Left hindlimb (tissue), 1 donor: ENCODE results near the gene LAP3.
"Not testable (repeated sequence)": the region's sequence is repeated elsewhere in the genome, so short reads cannot be mapped to it uniquely, and the experiment has no call there.

ENCODE experiments used
- DNase-seq: peaks from one replicate; pipeline ENCODE4 v3.0.0-alpha.2; 2018

Gene LAP3

DNA sequence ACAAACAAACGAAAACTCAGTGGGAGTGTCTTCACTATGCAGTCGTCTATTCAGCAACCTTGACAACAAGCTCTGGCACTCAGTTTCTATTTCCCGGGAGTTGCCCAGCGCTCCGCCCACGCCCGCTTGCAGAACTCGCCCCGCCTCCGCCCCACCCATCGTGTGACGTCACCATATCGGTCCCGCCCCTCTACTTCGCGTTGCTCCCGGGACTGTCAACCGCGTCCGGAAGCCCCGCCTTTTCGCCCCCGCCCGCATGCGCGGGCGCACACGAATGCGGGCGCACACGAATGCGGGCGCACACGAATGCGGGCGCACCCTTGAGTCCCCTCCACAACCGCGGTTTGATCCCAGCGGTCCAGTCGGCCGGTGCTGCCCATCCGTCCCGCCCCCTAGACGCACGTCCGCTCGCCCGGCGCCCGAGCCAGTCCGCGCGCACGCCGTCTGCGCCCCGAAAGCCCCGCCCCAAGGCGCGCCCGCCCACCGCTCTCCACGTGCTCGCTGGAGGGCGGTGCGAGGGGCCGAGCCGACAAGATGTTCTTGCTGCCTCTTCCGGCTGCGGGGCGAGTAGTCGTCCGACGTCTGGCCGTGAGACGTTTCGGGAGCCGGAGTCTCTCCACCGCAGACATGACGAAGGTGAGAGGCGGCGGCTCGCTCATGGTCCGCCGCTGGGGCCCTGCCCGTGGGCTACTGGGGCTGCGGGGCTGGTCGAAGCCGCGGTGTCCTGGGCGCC, at the start of gene LAP3:
Gene LAP3 (plus strand): TSS at position 267 of the 733 bp plus-strand sequence. CDS start 268 bp downstream, at position 535.
- peak; percentile 98 for DNase-seq

GRCh38 chr4:17528551-17529165, 48.3 kb upstream of the LAP3 start:
- DNase-seq, result no peak

DNA sequence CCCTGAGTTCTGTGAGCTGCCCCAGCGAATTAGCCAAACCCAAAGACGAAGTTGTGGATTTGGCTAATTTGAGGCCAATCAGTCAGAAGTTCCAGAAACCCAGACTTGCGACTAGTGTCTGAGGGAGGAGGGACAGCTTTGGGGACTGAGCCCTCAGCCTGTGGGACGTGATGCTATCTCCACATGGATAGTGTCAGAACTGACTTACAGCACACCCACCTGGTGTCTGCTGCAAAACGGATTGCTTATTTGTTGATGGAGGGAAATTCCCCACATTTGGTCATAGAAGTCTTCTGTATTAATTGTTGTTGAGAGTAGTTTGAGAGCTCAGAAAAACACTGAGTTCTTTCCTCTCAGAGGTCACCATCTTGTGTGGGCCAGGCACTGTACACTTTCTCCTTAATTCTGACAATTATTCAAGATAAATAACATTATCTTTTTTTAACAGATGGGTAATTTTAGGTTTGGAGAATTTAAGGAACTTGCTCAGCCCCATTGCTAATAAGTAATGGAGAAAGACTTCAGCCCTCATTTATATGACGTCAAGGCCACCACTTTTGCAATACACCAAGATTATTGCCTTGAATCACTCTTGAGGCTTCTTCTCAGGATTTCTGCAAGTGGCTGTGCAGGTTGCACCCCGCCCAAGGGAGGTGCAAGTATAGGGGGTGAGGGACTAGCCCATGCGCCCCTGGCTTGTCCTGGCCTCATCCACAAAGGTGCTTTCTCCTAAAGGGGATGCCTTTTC, 45.3 kb upstream of the LAP3 start:
- DNase-seq, result no peak

DNA sequence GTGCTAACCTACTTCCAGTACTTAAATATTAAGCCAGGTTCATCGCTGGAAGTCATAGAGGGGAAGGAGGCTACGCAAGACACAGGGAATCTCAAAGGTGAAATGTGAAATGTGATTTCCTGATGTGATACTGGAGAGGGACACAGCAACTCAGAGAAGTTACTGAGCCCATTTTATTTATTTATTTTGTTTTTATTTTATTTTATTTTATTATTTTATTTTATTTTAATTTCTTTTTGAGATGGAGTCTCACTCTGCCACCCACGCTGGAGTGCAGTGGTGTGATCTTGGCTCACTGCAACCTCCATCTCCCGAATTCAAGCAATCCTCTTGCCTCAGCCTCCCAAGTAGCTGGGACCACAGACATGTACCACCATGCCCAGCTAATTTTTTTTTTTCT, 42.3 kb upstream of the LAP3 start:
- DNase-seq, result no peak

GRCh38 chr4:17535242-17535641, 41.8 kb upstream of the LAP3 start:
- no peak for DNase-seq

DNA sequence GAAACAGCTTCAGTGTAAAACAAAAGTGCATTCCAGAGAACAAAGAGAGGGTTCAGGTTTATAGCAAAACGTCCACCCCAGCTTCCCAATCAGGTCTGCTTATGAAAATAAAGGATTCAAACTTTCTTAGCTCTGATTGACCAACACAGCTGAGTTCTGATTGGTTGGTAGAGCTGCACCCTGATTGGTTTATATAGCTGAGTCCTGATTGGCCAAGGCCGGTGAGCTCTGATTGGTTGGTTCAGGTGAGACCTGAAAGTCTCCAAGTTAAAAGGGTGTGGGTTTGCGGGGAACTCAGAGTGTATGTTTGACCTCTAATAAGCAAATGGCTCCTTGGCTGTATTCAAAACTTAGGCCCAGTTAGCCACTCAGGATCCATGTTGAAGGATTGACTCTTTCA, 41.1 kb upstream of the LAP3 start:
- DNase-seq, result no peak

- not testable (repeated sequence) for DNase-seq
Measured at GRCh38 chr4:17537060-17537459, 39.9 kb upstream of the LAP3 start.

GRCh38 chr4:17544205-17544604, 32.8 kb upstream of the LAP3 start:
- no peak for DNase-seq

DNA sequence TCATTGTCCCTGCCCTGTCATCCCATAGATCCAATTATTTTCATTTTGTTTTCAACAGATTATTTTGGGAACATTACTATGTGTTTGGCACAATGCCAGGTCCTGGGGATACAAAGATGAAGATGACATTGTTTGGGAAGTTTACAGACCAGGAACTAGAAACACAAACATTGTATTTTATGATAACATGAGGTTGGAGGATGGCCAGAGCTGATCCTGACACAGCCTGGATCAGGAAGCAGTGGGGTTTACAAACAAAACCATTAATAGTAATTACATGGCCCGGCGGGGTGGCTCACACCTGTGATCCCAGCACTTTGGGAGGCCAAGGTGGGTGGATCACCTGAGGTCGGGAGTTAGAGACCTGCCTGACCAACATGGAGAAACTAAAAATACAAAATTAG, 32.2 kb upstream of the LAP3 start:
- no peak for DNase-seq

DNA sequence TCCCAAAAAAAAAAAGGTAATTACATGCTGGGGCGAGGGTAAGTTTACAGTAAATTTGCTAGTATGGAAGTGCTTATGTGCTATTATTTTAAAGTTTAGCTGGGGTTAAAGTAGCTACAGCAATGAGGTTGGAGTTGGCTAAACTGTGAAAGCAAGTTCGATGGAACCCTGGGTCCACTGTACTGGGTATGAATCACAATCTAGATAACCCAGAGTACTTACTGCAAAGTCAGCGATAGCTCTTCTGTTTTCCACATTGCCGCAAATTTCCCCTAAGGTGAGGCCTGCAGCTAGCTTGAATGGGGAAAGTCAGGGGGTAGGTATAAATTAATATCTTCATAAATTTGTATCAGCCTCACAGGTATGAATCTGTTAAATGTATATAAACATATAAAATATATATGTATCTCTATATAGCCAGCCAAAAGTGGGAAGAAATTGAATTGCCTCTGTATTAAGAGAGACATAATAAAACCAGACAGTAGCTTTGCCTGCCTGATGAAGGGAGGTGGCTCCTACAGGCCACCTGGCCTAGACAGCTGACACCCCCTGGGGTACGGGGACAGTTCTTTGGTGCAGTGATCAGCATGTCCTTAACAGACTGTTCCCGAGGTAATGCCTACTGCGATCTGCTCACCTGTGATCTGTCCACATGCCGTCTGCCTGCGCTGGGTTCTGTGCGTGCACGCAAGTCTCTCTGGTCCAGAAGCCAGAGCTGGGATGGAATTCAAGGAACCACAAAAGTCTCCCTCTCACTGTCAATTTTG, 31.4 kb upstream of the LAP3 start:
- no peak for DNase-seq

- no peak for DNase-seq
Measured at GRCh38 chr4:17546222-17546621, 30.8 kb upstream of the LAP3 start.

- no peak for DNase-seq
Measured at GRCh38 chr4:17546678-17547077, 30.3 kb upstream of the LAP3 start.

- DNase-seq, result no peak
Measured at GRCh38 chr4:17550549-17550948, 26.4 kb upstream of the LAP3 start.

- DNase-seq, result no peak
Measured at GRCh38 chr4:17552427-17552826, 24.6 kb upstream of the LAP3 start.

DNA sequence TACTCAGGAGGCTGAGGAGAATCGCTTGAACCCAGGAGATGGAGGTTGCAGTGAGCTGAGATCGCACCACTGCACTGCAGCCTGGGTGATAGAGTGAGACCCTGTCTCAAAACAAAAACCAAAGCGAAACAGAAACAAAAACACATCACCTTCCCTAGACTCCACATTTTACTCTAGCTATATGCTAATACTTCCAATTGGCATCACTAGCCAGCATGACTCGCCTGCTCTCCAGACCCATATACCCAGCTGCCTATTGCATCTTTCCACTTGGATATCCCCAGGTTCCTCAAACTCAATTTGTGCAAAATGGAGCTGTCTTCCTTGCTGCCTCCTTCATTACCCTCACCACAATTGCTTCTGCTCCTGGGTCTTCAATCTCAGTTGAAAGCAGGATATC, 22.4 kb upstream of the LAP3 start:
- no peak for DNase-seq

- DNase-seq, result no peak
Measured at GRCh38 chr4:17556498-17556897, 20.5 kb upstream of the LAP3 start.

DNA sequence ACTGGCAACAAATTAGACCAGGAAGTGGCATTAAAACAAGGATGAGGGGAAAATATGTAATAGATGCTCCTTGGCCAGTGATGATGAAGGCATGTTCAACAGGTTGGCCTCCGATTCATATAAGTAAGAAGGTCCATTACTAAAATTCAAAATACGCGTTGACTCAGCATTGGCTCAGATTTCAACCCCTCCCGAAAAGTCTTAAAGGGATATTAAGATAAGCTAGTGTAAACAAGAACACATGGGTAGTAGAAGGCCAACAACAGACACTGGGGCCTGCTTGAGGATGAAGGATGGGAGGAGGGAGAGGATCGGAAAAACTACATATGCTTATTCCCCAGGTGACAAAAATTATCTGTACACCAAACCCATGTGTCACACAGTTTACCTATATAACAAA, 19.1 kb upstream of the LAP3 start:
- no peak for DNase-seq

DNA sequence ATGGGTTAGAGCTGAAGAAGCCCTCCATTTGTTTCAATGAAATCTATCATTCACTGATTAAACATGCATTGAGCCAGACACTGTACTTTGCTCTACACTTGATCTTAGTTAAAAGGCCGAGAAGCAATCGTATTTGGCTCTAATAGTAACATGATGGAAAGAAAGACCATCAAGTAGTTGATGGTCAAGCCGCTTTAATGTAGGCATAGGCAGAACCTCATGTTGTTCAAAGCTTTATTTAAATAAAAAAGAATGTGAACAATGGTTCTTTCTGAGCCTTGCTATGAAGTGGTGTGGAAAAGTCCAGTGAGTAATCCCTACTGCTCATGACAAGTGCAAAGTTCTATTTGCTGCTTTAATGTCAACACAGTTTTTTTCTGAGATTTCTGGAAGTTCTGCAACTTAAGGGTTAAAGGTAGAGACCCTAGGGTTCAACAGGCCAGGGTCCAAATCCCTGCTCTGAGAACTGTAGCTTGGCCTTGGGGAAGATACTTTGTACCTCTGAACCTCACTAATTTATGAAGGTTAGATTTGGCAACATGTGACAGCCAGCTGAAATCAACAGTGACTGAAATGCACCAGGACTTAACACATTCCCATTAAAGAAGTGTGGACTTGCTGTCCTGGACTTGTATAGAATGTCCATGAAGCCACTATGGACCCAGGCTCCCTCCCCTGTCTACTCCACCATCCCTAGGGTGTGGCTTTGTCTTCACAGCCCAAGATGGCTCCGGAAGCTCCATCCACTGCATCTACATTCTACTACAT, 17.9 kb upstream of the LAP3 start:
- DNase-seq, result no peak

DNA sequence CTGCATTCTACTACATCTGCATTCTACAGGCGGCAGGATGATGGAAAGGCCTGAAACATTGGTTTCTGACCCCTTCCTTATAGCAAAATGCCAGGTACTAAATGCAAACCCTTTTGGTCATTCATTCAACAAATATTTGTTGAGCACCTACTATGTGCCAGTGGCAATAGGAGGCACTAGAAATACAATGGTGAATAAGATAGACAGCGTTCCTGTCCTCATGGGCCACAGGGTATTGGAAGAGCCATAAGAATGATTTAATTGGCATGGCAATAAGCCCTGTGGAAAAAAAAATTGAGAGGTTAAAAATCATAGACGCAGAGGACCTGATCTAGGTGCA, 17.3 kb upstream of the LAP3 start:
- DNase-seq, result no peak

- no peak for DNase-seq
Measured at GRCh38 chr4:17560065-17560673, 16.8 kb upstream of the LAP3 start.

DNA sequence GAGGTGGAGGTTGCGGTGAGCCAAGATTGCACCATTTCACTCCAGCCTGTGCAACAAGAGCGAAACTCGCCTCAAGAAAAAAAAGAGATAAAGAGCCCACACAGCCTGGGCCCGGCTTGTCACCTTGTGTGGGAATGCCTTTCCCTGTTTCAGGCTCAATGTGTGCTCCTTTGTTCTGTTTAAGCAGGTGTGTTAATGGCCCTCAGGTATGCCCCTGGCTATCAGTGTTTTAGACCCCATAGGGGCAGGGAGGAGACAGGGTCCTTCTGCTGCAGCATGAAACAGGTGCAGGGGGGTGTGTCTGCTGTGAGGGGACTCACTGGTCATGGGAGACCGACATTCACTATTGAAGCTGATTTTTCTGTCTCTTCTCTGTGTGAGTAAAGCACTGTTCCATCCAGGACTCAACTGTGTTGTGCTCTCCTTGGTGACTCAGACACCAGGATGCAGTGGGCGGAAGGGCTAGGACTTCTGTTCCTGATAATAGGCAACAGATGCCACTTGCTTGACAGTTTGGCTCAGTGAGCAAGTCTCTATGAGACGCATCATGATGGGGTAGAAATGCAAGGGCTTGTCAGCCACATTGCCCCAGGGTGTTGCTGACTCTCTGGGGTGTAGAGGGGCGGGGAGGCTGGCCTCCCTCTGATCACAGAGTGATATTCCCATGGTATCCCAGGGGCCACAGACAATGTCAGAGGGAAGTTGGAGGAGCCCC, 15.6 kb upstream of the LAP3 start:
- DNase-seq, result no peak

DNA sequence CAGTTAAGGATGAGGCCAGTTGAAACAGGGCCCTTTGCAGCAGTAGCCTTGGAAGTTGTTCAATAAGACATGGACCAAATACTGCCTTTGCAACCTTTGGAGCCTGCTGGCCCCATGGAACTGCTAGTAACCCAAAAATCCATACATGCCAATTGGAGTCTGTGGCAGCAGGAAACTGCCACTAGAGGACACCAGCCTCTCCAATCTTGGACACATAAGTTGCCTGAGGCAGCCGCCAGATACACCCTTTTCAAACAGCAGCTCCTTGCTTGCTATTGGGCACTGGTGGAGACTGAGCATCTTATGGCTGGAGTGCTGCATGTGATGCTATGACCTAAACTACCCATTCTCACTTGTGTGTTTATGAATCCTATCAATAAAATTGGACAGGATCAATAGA, 14.8 kb upstream of the LAP3 start:
- no peak for DNase-seq
